Astrocyte (in vitro differentiated cells and primary cell): ENCODE data around the gene PCDH8.

ENCODE experiments used
- CTCF ChIP-seq: IDR thresholded peaks from 2 replicates; pipeline ENCODE4 v1.5.1; 2011; ENCODE audit warnings: low read depth, mild to moderate bottlenecking, inconsistent platforms, low read length, moderate library complexity; ENCODE audit not compliant: insufficient read depth
- EZH2 ChIP-seq: IDR thresholded peaks from 2 replicates; pipeline ENCODE4 v1.6.1; 2012; ENCODE audit warnings: mild to moderate bottlenecking, low read length, inconsistent platforms; ENCODE audit not compliant: insufficient read depth

- TF ChIP-seq CTCF (no peak), EZH2 (no peak)
These were observed 19.8 kb upstream of the PCDH8 start for GRCh38 chr13:52868190-52868589.
